GM19099 (cell line): Measurements from ENCODE around the gene STT3A.

Experiments
- POLR2A ChIP-seq: IDR thresholded peaks from 3 replicates; pipeline ENCODE4 v1.6.1; 2011; ENCODE audit warnings: low read depth; ENCODE audit not compliant: insufficient read length; ENCODE audit errors: extremely low read depth

Gene STT3A

GRCh38 chr11:125625225-125625629 is 32.6 kb downstream of the STT3A start:
- TF ChIP-seq POLR2A: no peak

GRCh38 chr11:125625630-125626287 is 33.1 kb downstream of the STT3A start:
- peak; percentile 76 for TF ChIP-seq POLR2A

GRCh38 chr11:125626288-125626950 is 33.8 kb downstream of the STT3A start:
- no peak for TF ChIP-seq POLR2A

GRCh38 chr11:125627236-125627910 is 34.7 kb downstream of the STT3A start:
- no peak for TF ChIP-seq POLR2A

GRCh38 chr11:125637840-125638239 is 45.2 kb downstream of the STT3A start:
- no peak for TF ChIP-seq POLR2A

GRCh38 chr11:125638315-125638714 is 45.7 kb downstream of the STT3A start:
- no peak for TF ChIP-seq POLR2A

- no peak for TF ChIP-seq POLR2A
Measured at GRCh38 chr11:125645871-125646270, 53.2 kb downstream of the STT3A start.

GRCh38 chr11:125649465-125650166 is 57.0 kb downstream of the STT3A start:
- no peak for TF ChIP-seq POLR2A

GRCh38 chr11:125662689-125663088 is 70.0 kb downstream of the STT3A start:
- TF ChIP-seq POLR2A: no peak

GRCh38 chr11:125663910-125664309 is 71.3 kb downstream of the STT3A start:
- no peak for TF ChIP-seq POLR2A

GRCh38 chr11:125667151-125667550 is 74.5 kb downstream of the STT3A start:
- TF ChIP-seq POLR2A: no peak

GRCh38 chr11:125670172-125670571 is 77.5 kb downstream of the STT3A start:
- TF ChIP-seq POLR2A: no peak

GRCh38 chr11:125671561-125671960 is 78.9 kb downstream of the STT3A start:
- no peak for TF ChIP-seq POLR2A
